ENCODE measurements around the gene RWDD3.

DNA sequence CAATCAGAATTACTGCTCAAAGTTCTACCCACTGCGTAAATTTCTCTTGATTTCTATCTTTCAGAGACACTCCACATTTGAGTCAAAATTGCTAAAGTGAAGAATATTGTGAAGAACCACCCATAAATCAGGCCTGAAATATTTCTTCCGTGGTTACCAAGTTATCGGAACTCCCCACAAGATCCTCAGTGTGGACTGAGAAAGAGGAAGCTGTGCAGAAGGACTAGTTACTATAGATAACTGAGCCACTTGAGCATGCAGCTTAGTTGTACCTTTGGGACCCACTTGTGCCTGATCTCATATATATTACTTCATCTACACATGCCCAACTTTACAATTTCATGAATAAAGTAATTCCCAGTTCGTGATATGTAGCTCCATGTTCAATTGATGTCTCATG is 18.4 kb downstream of the RWDD3 start:
- TF ChIP-seq KDM1A (CRISPR knock-in tag; IDR thresholded peaks at IDR 0.05): no peak
- no peak for TF ChIP-seq SALL2 (CRISPR knock-in tag; IDR thresholded peaks at IDR 0.05)
- TF ChIP-seq ZNF619 (CRISPR knock-in tag; IDR thresholded peaks at IDR 0.05): no peak
- TF ChIP-seq, protein P1, sequence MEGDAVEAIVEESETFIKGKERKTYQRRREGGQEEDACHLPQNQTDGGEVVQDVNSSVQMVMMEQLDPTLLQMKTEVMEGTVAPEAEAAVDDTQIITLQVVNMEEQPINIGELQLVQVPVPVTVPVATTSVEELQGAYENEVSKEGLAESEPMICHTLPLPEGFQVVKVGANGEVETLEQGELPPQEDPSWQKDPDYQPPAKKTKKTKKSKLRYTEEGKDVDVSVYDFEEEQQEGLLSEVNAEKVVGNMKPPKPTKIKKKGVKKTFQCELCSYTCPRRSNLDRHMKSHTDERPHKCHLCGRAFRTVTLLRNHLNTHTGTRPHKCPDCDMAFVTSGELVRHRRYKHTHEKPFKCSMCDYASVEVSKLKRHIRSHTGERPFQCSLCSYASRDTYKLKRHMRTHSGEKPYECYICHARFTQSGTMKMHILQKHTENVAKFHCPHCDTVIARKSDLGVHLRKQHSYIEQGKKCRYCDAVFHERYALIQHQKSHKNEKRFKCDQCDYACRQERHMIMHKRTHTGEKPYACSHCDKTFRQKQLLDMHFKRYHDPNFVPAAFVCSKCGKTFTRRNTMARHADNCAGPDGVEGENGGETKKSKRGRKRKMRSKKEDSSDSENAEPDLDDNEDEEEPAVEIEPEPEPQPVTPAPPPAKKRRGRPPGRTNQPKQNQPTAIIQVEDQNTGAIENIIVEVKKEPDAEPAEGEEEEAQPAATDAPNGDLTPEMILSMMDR (CRISPR knock-in tag; IDR thresholded peaks at IDR 0.05): no peak
- no peak for TF ChIP-seq ATM (IDR thresholded peaks at IDR 0.05; ENCODE audit: borderline replicate concordance)
- TF ChIP-seq, protein P2, sequence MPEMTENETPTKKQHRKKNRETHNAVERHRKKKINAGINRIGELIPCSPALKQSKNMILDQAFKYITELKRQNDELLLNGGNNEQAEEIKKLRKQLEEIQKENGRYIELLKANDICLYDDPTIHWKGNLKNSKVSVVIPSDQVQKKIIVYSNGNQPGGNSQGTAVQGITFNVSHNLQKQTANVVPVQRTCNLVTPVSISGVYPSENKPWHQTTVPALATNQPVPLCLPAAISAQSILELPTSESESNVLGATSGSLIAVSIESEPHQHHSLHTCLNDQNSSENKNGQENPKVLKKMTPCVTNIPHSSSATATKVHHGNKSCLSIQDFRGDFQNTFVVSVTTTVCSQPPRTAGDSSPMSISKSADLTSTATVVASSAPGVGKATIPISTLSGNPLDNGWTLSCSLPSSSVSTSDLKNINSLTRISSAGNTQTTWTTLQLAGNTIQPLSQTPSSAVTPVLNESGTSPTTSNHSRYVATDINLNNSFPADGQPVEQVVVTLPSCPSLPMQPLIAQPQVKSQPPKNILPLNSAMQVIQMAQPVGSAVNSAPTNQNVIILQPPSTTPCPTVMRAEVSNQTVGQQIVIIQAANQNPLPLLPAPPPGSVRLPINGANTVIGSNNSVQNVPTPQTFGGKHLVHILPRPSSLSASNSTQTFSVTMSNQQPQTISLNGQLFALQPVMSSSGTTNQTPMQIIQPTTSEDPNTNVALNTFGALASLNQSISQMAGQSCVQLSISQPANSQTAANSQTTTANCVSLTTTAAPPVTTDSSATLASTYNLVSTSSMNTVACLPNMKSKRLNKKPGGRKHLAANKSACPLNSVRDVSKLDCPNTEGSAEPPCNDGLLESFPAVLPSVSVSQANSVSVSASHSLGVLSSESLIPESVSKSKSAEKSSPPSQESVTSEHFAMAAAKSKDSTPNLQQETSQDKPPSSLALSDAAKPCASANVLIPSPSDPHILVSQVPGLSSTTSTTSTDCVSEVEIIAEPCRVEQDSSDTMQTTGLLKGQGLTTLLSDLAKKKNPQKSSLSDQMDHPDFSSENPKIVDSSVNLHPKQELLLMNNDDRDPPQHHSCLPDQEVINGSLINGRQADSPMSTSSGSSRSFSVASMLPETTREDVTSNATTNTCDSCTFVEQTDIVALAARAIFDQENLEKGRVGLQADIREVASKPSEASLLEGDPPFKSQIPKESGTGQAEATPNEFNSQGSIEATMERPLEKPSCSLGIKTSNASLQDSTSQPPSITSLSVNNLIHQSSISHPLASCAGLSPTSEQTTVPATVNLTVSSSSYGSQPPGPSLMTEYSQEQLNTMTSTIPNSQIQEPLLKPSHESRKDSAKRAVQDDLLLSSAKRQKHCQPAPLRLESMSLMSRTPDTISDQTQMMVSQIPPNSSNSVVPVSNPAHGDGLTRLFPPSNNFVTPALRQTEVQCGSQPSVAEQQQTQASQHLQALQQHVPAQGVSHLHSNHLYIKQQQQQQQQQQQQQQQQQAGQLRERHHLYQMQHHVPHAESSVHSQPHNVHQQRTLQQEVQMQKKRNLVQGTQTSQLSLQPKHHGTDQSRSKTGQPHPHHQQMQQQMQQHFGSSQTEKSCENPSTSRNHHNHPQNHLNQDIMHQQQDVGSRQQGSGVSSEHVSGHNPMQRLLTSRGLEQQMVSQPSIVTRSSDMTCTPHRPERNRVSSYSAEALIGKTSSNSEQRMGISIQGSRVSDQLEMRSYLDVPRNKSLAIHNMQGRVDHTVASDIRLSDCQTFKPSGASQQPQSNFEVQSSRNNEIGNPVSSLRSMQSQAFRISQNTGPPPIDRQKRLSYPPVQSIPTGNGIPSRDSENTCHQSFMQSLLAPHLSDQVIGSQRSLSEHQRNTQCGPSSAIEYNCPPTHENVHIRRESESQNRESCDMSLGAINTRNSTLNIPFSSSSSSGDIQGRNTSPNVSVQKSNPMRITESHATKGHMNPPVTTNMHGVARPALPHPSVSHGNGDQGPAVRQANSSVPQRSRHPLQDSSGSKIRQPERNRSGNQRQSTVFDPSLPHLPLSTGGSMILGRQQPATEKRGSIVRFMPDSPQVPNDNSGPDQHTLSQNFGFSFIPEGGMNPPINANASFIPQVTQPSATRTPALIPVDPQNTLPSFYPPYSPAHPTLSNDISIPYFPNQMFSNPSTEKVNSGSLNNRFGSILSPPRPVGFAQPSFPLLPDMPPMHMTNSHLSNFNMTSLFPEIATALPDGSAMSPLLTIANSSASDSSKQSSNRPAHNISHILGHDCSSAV (CRISPR knock-in tag; IDR thresholded peaks at IDR 0.05; ENCODE audit: borderline replicate concordance): no peak
- no peak for TF ChIP-seq ZNF672 (CRISPR knock-in tag; IDR thresholded peaks at IDR 0.05)
- TF ChIP-seq PLRG1 (conservative IDR thresholded peaks at IDR 0.05): no peak
- no peak for TF ChIP-seq XBP1 (CRISPR knock-in tag; IDR thresholded peaks at IDR 0.05)
- TF ChIP-seq, protein P3, sequence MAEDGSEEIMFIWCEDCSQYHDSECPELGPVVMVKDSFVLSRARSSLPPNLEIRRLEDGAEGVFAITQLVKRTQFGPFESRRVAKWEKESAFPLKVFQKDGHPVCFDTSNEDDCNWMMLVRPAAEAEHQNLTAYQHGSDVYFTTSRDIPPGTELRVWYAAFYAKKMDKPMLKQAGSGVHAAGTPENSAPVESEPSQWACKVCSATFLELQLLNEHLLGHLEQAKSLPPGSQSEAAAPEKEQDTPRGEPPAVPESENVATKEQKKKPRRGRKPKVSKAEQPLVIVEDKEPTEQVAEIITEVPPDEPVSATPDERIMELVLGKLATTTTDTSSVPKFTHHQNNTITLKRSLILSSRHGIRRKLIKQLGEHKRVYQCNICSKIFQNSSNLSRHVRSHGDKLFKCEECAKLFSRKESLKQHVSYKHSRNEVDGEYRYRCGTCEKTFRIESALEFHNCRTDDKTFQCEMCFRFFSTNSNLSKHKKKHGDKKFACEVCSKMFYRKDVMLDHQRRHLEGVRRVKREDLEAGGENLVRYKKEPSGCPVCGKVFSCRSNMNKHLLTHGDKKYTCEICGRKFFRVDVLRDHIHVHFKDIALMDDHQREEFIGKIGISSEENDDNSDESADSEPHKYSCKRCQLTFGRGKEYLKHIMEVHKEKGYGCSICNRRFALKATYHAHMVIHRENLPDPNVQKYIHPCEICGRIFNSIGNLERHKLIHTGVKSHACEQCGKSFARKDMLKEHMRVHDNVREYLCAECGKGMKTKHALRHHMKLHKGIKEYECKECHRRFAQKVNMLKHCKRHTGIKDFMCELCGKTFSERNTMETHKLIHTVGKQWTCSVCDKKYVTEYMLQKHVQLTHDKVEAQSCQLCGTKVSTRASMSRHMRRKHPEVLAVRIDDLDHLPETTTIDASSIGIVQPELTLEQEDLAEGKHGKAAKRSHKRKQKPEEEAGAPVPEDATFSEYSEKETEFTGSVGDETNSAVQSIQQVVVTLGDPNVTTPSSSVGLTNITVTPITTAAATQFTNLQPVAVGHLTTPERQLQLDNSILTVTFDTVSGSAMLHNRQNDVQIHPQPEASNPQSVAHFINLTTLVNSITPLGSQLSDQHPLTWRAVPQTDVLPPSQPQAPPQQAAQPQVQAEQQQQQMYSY (CRISPR knock-in tag; IDR thresholded peaks at IDR 0.05): no peak
- TF ChIP-seq, protein P4, sequence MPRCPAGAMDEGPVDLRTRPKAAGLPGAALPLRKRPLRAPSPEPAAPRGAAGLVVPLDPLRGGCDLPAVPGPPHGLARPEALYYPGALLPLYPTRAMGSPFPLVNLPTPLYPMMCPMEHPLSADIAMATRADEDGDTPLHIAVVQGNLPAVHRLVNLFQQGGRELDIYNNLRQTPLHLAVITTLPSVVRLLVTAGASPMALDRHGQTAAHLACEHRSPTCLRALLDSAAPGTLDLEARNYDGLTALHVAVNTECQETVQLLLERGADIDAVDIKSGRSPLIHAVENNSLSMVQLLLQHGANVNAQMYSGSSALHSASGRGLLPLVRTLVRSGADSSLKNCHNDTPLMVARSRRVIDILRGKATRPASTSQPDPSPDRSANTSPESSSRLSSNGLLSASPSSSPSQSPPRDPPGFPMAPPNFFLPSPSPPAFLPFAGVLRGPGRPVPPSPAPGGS (CRISPR knock-in tag; IDR thresholded peaks at IDR 0.05): no peak

Data from HepG2 (cell line).